PC-3 (cell line): ENCODE data around the gene NXPE3. TPM values are rescaled to one million over a fixed set of nuclear protein-coding genes. Genes with fewer than 3 reads are reported as not detected.

Source experiments
- ATAC-seq: fragments of 200-7000 bp; cut with Tn5 transposase; 2 replicates; pipeline ENCODE4 v1.9.1; 2020; ENCODE audit warnings: mild to moderate bottlenecking, moderate library complexity
- Bru-seq: library from RNA; stranded (reverse); fragments of 400-500 nt; gene quantifications from one replicate; lab custom pipeline; 2021; lab: Mats Ljungman, UMichigan
- BruChase-seq, 2 experiments: library from RNA; stranded (reverse); fragments of 400-500 nt; gene quantifications; one replicate each; lab custom pipeline; 2021; lab: Mats Ljungman, UMichigan
- BruUV-seq: library from RNA; stranded (reverse); fragments of 400-500 nt; replicated peaks from 2 replicates; lab custom pipeline; 2021; lab: Mats Ljungman, UMichigan
- CTCF ChIA-PET: fragments of 300-600 bp; sonication (Branson Sonifier 250); formaldehyde crosslinking; loops from one replicate; lab custom pipeline; 2022; ENCODE audit warnings: antibody characterized with exemption; lab: Charles Lee
- POLR2A ChIA-PET: fragments of 300-600 bp; sonication (Branson Sonifier 250); formaldehyde crosslinking; loops from one replicate; lab custom pipeline; 2022; ENCODE audit warnings: antibody characterized with exemption; ENCODE audit not compliant: unreplicated experiment; lab: Charles Lee
- DNase-seq: peaks from one replicate; pipeline ENCODE4 v3.0.0-alpha.2; 2015
- H2AFZ ChIP-seq: fragments of 300-600 bp; sonication (generic); 2 replicates; pipeline ENCODE4 v1.6.0; 2016; ENCODE audit warnings: antibody characterized with exemption, low read length
- H3F3A ChIP-seq: fragments of 300-600 bp; sonication (generic); one replicate; pipeline ENCODE4 v1.6.0; 2017; ENCODE audit warnings: antibody characterized with exemption, low read length, control low read depth, mild to moderate bottlenecking; ENCODE audit not compliant: unreplicated experiment
- H3K27ac ChIP-seq: fragments of 300-600 bp; sonication (generic); 2 replicates; pipeline ENCODE4 v1.5.1; 2016; ENCODE audit warnings: mild to moderate bottlenecking, low read length
- H3K27me3 ChIP-seq: fragments of 300-600 bp; sonication (generic); 2 replicates; pipeline ENCODE4 v1.6.1; 2016; ENCODE audit warnings: low read length, mixed read lengths
- H3K36me3 ChIP-seq: fragments of 300-600 bp; sonication (generic); 2 replicates; pipeline ENCODE4 v1.6.1; 2016; ENCODE audit warnings: low read depth, mixed run types, low read length, mixed read lengths
- H3K4me1 ChIP-seq: fragments of 300-600 bp; sonication (generic); 2 replicates; pipeline ENCODE4 v1.5.1; 2016; ENCODE audit warnings: low read length; ENCODE audit not compliant: insufficient read depth
- H3K4me2 ChIP-seq: fragments of 300-600 bp; sonication (generic); 2 replicates; pipeline ENCODE4 v1.6.0; 2016; ENCODE audit warnings: low read length
- H3K4me3 ChIP-seq: fragments of 300-600 bp; sonication (generic); 2 replicates; pipeline ENCODE4 v1.5.1; 2016; ENCODE audit warnings: mild to moderate bottlenecking, low read length, mixed read lengths
- H3K79me2 ChIP-seq: fragments of 300-600 bp; sonication (generic); 2 replicates; pipeline ENCODE4 v1.6.1; 2017; ENCODE audit warnings: low read length, mixed read lengths
- H3K9ac ChIP-seq: fragments of 300-600 bp; sonication (generic); 2 replicates; pipeline ENCODE4 v1.6.0; 2016; ENCODE audit warnings: mild to moderate bottlenecking, low read length
- H3K9me2 ChIP-seq: fragments of 300-600 bp; sonication (generic); replicated peaks from 2 replicates; pipeline ENCODE4 v1.6.1; 2016; ENCODE audit warnings: mixed run types, low read length, mixed read lengths
- H3K9me3 ChIP-seq: fragments of 300-600 bp; sonication (generic); 2 replicates; pipeline ENCODE4 v1.6.1; 2016; ENCODE audit warnings: low read length, mixed read lengths
- H4K20me1 ChIP-seq: fragments of 300-600 bp; sonication (generic); 2 replicates; pipeline ENCODE4 v1.6.1; 2016; ENCODE audit warnings: low read length, mixed read lengths
- CTCF ChIP-seq: fragments of 300-600 bp; sonication (generic); conservative IDR thresholded peaks from 2 replicates; pipeline ENCODE4 v1.5.1; 2017; ENCODE audit warnings: antibody characterized with exemption, low read depth, mild to moderate bottlenecking, low read length
- EZH2 ChIP-seq: fragments of 300-600 bp; sonication (generic); IDR thresholded peaks from one replicate; pipeline ENCODE4 v1.6.1; 2017; ENCODE audit warnings: antibody characterized with exemption, mild to moderate bottlenecking, low read length; ENCODE audit not compliant: unreplicated experiment
- EZH2phosphoT487 ChIP-seq: fragments of 300-600 bp; sonication (generic); IDR thresholded peaks from 2 replicates; pipeline ENCODE4 v1.6.1; 2018; ENCODE audit warnings: mild to moderate bottlenecking, antibody characterized with exemption, low read length, borderline replicate concordance
- intact Hi-C: fragments of 100-400 bp; cut with micrococcal nuclease; formaldehyde crosslinking; loops from 2 replicates; pipeline ENCODE4 v1.9.0; 2023
- long read RNA-seq: library from polyadenylated mRNA; unstranded; transcript quantifications from one replicate; pipeline ENCODE4 v2.0.0, GENCODE V29; 2021; ENCODE audit not compliant: unreplicated experiment
- total RNA-seq: library from RNA; depleted of rRNA; stranded (reverse); fragments of >200 nt; gene quantifications from 2 replicates; pipeline ENCODE4 v1.2.3, GENCODE V29; 2014; rRNA removed

Gene NXPE3
- total RNA-seq (11.6 and 12.6 TPM in 2 replicates), Bru-seq, nascent RNA (percentile 67 among the genes with signal in this experiment), BruChase-seq, experiment 1, labeled RNA remaining after a 6-hour chase (percentile 73 among the genes with signal in this experiment), BruChase-seq, experiment 2, labeled RNA remaining after a 2-hour chase (percentile 61 among the genes with signal in this experiment)
- long read RNA-seq, full-length matches to known transcripts, result 49 of 100 reads
- long read RNA-seq, partial matches to known transcripts, result 6 of 100 reads
- long read RNA-seq, other reads (novel, unspliced or antisense), result 45 of 100 reads

GRCh38 chr3:101779047-101779821 is at the start of gene NXPE3:
NXPE3 (plus strand) TSS chr3:101779211; CDS start chr3:101785597, 6,386 bp downstream.
- TF ChIP-seq EZH2 (no peak), EZH2phosphoT487 (no peak), CTCF (no peak)
- H3F3A ChIP-seq, result no peaks in the 10 kb centered on the region
- peak within 1 kb of the TSS; percentile 91 for H2AFZ ChIP-seq
- no peaks in the 10 kb centered on the region for H3K9me2 ChIP-seq
- no peaks in the 10 kb centered on the region for H4K20me1 ChIP-seq
- intact Hi-C loops, result no loop called here
- ATAC-seq, result peak; percentile 91
- H3K79me2 ChIP-seq, result peaks cover 28% of the 10 kb centered on the region
- H3K4me1 ChIP-seq, result peaks cover 23% of the 10 kb centered on the region
- H3K27me3 ChIP-seq, result no peaks in the 10 kb centered on the region
- DNase-seq, result peak; percentile 85
- no peaks in the 10 kb centered on the region for H3K9me3 ChIP-seq
- peak within 1 kb of the TSS; percentile 58 for H3K9ac ChIP-seq
- ChIA-PET CTCF (interaction anchor here (0.5 to 0.6 kb wide), 2 partner anchors 40 to 446 kb away, joined by 3 to 6 read pairs; no protein-coding TSS in a partner anchor), POLR2A (interaction anchor here (0.6 kb wide), 2 partner anchors 31 to 701 kb away, joined by 3 to 14 read pairs; no protein-coding TSS in a partner anchor)
- H3K36me3 ChIP-seq, result peaks cover 7% of the 10 kb centered on the region
- no TSS peak for BruUV-seq
- no peak within 1 kb of the TSS for H3K27ac ChIP-seq
- H3K4me3 ChIP-seq, result peak within 1 kb of the TSS; percentile 81
- H3K4me2 ChIP-seq, result peak within 1 kb of the TSS; percentile 94

GRCh38 chr3:101729586-101729985 is 49.4 kb upstream of the NXPE3 start:
- no peaks in the 10 kb centered on the region for H3K9me3 ChIP-seq
- H3K9me2 ChIP-seq, result no peaks in the 10 kb centered on the region
- no peaks in the 10 kb centered on the region for H3K27me3 ChIP-seq
- intact Hi-C loops, result no loop called here
- peaks cover 22% of the 10 kb centered on the region for H3K79me2 ChIP-seq
- no peak overlapping the region for H3K4me3 ChIP-seq
- no peak overlapping the region for H3K9ac ChIP-seq
- ATAC-seq (no peak), DNase-seq (no peak)
- peaks cover 27% of the 10 kb centered on the region for H3K36me3 ChIP-seq
- H3K4me1 ChIP-seq, result peaks cover 15% of the 10 kb centered on the region
- TF ChIP-seq EZH2 (no peak), EZH2phosphoT487 (no peak)
- no peak overlapping the region for H2AFZ ChIP-seq
- no peak overlapping the region for H3K27ac ChIP-seq
- BruUV-seq, result no TSS peak
- POLR2A ChIA-PET, result no interaction called here
- H4K20me1 ChIP-seq, result no peaks in the 10 kb centered on the region
- no peaks in the 10 kb centered on the region for H3F3A ChIP-seq
- CTCF ChIA-PET, result no interaction called here
- H3K4me2 ChIP-seq, result no peak overlapping the region

GRCh38 chr3:101730839-101731238 is 48.2 kb upstream of the NXPE3 start:
- BruUV-seq, result no TSS peak
- no peak for TF ChIP-seq CTCF
- no peak for TF ChIP-seq EZH2
- no peak for TF ChIP-seq EZH2phosphoT487
- POLR2A ChIA-PET, result no interaction called here
- Histone ChIP-seq H3K27ac (no peak overlapping the region), H3K9me2 (no peaks in the 10 kb centered on the region), H2AFZ (no peak overlapping the region), H3K4me2 (no peak overlapping the region), H3K9me3 (no peaks in the 10 kb centered on the region), H3K9ac (no peak overlapping the region), H3K27me3 (no peaks in the 10 kb centered on the region), H3K36me3 (peaks cover 39% of the 10 kb centered on the region), H3K4me1 (peaks cover 12% of the 10 kb centered on the region), H4K20me1 (no peaks in the 10 kb centered on the region), H3F3A (no peaks in the 10 kb centered on the region), H3K79me2 (peaks cover 12% of the 10 kb centered on the region), H3K4me3 (no peak overlapping the region)
- CTCF ChIA-PET, result interaction anchor here (0.6 kb wide), 1 partner anchor 27 kb away, joined by 3 read pairs; no protein-coding TSS in a partner anchor
- DNase-seq (no peak), ATAC-seq (no peak)
- intact Hi-C loops, result no loop called here
